ENCODE measurements around the gene NEK6. TPM values are rescaled to one million over a fixed set of nuclear protein-coding genes. Genes with fewer than 3 reads are reported as not detected.

Gene NEK6
- total RNA-seq, 2 donors from 2014 or later = 77.8 to 83.4 TPM

- DNase-seq = no peak
- intact Hi-C loops (cut with DNase I) = no loop called here
These were observed 19.7 kb downstream of the NEK6 start for GRCh38 chr9:124277420-124277819.

GRCh38 chr9:124278054-124278540 is 20.3 kb downstream of the NEK6 start:
- H3K4me1 ChIP-seq = peaks cover 17% of the 10 kb centered on the region
- H3K4me3 ChIP-seq = no peak overlapping the region
- intact Hi-C loops (cut with DNase I) = no loop called here
- H3K36me3 ChIP-seq = no peaks in the 10 kb centered on the region
- DNase-seq = no peak
- H3K27ac ChIP-seq = no peak overlapping the region
- no peak overlapping the region for H3K9ac ChIP-seq (ENCODE audit: low read depth in 2 of 2, low read length in 2 of 2)
- H3K9me3 ChIP-seq = no peaks in the 10 kb centered on the region
- no peak for TF ChIP-seq CTCF (IDR thresholded peaks at IDR 0.05)
- H3K27me3 ChIP-seq = no peaks in the 10 kb centered on the region

More at GRCh38 chr9:124277420-124277819, 19.7 kb downstream of the NEK6 start:
- Histone ChIP-seq H3K27me3 (no peaks in the 10 kb centered on the region), H3K4me3 (no peak overlapping the region), H3K27ac (no peak overlapping the region), H3K9me3 (no peaks in the 10 kb centered on the region), H3K9ac (ENCODE audit: low read depth in 2 of 2, low read length in 2 of 2) (no peak overlapping the region), H3K36me3 (no peaks in the 10 kb centered on the region), H3K4me1 (peaks cover 10% of the 10 kb centered on the region)
- TF ChIP-seq CTCF (IDR thresholded peaks at IDR 0.05) = no peak

- Histone ChIP-seq H3K27me3 (no peaks in the 10 kb centered on the region), H3K4me3 (no peak overlapping the region), H3K9me3 (no peaks in the 10 kb centered on the region), H3K9ac (ENCODE audit: low read depth in 2 of 2, low read length in 2 of 2) (no peak overlapping the region), H3K4me1 (peaks cover 24% of the 10 kb centered on the region), H3K27ac (no peak overlapping the region), H3K36me3 (no peaks in the 10 kb centered on the region)
- TF ChIP-seq CTCF (IDR thresholded peaks at IDR 0.05) = no peak
- intact Hi-C loops (cut with DNase I) = no loop called here
- DNase-seq = no peak
These were observed 21.9 kb downstream of the NEK6 start for GRCh38 chr9:124279531-124280175.

- H3K27me3 ChIP-seq = no peaks in the 10 kb centered on the region
- H3K9me3 ChIP-seq = no peaks in the 10 kb centered on the region
- no peak overlapping the region for H3K4me3 ChIP-seq
- H3K9ac ChIP-seq (ENCODE audit: low read depth in 2 of 2, low read length in 2 of 2) = no peak overlapping the region
- peaks cover 25% of the 10 kb centered on the region for H3K4me1 ChIP-seq
- no peak for DNase-seq
- peak overlapping the region; percentile 71 for H3K27ac ChIP-seq
- TF ChIP-seq CTCF (IDR thresholded peaks at IDR 0.05) = no peak
- H3K36me3 ChIP-seq = no peaks in the 10 kb centered on the region
- intact Hi-C loops (cut with DNase I) = no loop called here
These were observed 22.5 kb downstream of the NEK6 start for GRCh38 chr9:124280176-124280691.

- Histone ChIP-seq H3K9ac (ENCODE audit: low read depth in 2 of 2, low read length in 2 of 2) (peak overlapping the region; percentile 6 to 67), H3K4me3 (no peak overlapping the region), H3K4me1 (peaks cover 42% of the 10 kb centered on the region), H3K27me3 (no peaks in the 10 kb centered on the region), H3K27ac (peak overlapping the region; percentile 71), H3K9me3 (no peaks in the 10 kb centered on the region), H3K36me3 (no peaks in the 10 kb centered on the region)
- TF ChIP-seq CTCF (IDR thresholded peaks at IDR 0.05) = no peak
- intact Hi-C loops (cut with DNase I) = no loop called here
- DNase-seq = peak; percentile 71
These were observed 24.2 kb downstream of the NEK6 start for GRCh38 chr9:124281931-124282371.

Measured in colonic mucosa (tissue), 4 donors.